IPS-20b (cell line): ENCODE results near the gene FIG4.
"Not testable (repeated sequence)": the region's sequence is repeated elsewhere in the genome, so short reads cannot be mapped to it uniquely, and the experiment has no call there.

Experiments
- H3K27ac ChIP-seq: one replicate; pipeline ENCODE4 v1.5.1; 2013; ENCODE audit warnings: low read length
- H3K27me3 ChIP-seq: 2 replicates; pipeline ENCODE4 v1.6.1; 2013; ENCODE audit warnings: mild to moderate bottlenecking, low read length, inconsistent platforms; ENCODE audit not compliant: insufficient read depth
- H3K36me3 ChIP-seq: 2 replicates; pipeline ENCODE4 v1.6.1; 2013; ENCODE audit warnings: low read depth, mild to moderate bottlenecking, inconsistent platforms, low read length, moderate library complexity; ENCODE audit not compliant: insufficient read depth
- H3K4me1 ChIP-seq: 2 replicates; pipeline ENCODE4 v1.6.1; 2013; ENCODE audit warnings: mild to moderate bottlenecking, control low read depth, inconsistent platforms, low read length, moderate library complexity; ENCODE audit not compliant: insufficient read depth
- H3K4me3 ChIP-seq: 2 replicates; pipeline ENCODE4 v1.5.1; 2013; ENCODE audit warnings: mild to moderate bottlenecking, low read length, inconsistent platforms
- H3K9ac ChIP-seq: 2 replicates; pipeline ENCODE4 v1.6.1; 2013; ENCODE audit warnings: low read depth, mild to moderate bottlenecking, inconsistent platforms, low read length, moderate library complexity
- H3K9me3 ChIP-seq: 2 replicates; pipeline ENCODE4 v1.6.1; 2013; ENCODE audit warnings: mild to moderate bottlenecking, low read depth, low read length, inconsistent platforms; ENCODE audit not compliant: insufficient read depth

Gene FIG4

GRCh38 chr6:109725250-109725649 is 34.2 kb downstream of the FIG4 start:
- H3K27me3 ChIP-seq, H3K4me1 ChIP-seq, H3K4me3 ChIP-seq, H3K9ac ChIP-seq, H3K27ac ChIP-seq, H3K36me3 ChIP-seq, H3K9me3 ChIP-seq: not testable (repeated sequence)

- Histone ChIP-seq H3K27me3 (no peaks in the 10 kb centered on the region), H3K4me3 (peak overlapping the region; percentile 52), H3K36me3 (peaks cover 18% of the 10 kb centered on the region), H3K4me1 (peaks cover 28% of the 10 kb centered on the region), H3K9me3 (no peaks in the 10 kb centered on the region), H3K27ac (no peak overlapping the region), H3K9ac (peak overlapping the region; percentile 35; the same call in 1 of the 2 replicates)
These were observed 45.4 kb downstream of the FIG4 start for GRCh38 chr6:109736273-109737025.

- Histone ChIP-seq H3K4me3 (no peak overlapping the region), H3K4me1 (peaks cover 28% of the 10 kb centered on the region), H3K27ac (no peak overlapping the region), H3K9me3 (no peaks in the 10 kb centered on the region), H3K36me3 (peaks cover 18% of the 10 kb centered on the region), H3K9ac (no peak overlapping the region), H3K27me3 (no peaks in the 10 kb centered on the region)
These were observed 47.2 kb downstream of the FIG4 start for GRCh38 chr6:109738255-109738654.

- H3K36me3 ChIP-seq, result peaks cover 21% of the 10 kb centered on the region
- H3K27me3 ChIP-seq, result no peaks in the 10 kb centered on the region
- H3K4me1 ChIP-seq, result peaks cover 28% of the 10 kb centered on the region
- no peak overlapping the region for H3K27ac ChIP-seq
- no peak overlapping the region for H3K4me3 ChIP-seq
- no peak overlapping the region for H3K9ac ChIP-seq
- no peaks in the 10 kb centered on the region for H3K9me3 ChIP-seq
These were observed 47.6 kb downstream of the FIG4 start for GRCh38 chr6:109738667-109739066.

GRCh38 chr6:109739686-109740085 is 48.6 kb downstream of the FIG4 start:
- Histone ChIP-seq H3K27me3 (no peaks in the 10 kb centered on the region), H3K27ac (no peak overlapping the region), H3K4me1 (peaks cover 28% of the 10 kb centered on the region), H3K9me3 (no peaks in the 10 kb centered on the region), H3K9ac (no peak overlapping the region), H3K4me3 (no peak overlapping the region), H3K36me3 (peaks cover 23% of the 10 kb centered on the region)

- Histone ChIP-seq H3K27me3 (no peaks in the 10 kb centered on the region), H3K9me3 (no peaks in the 10 kb centered on the region), H3K36me3 (peaks cover 16% of the 10 kb centered on the region; the same call in 1 of the 2 replicates), H3K4me1 (peaks cover 21% of the 10 kb centered on the region), H3K4me3 (no peak overlapping the region), H3K27ac (no peak overlapping the region), H3K9ac (no peak overlapping the region)
These were observed 49.7 kb downstream of the FIG4 start for GRCh38 chr6:109740787-109741186.

GRCh38 chr6:109743739-109744138 is 52.6 kb downstream of the FIG4 start:
- Histone ChIP-seq H3K36me3 (peaks cover 13% of the 10 kb centered on the region; the same call in 1 of the 2 replicates), H3K27me3 (no peaks in the 10 kb centered on the region), H3K27ac (no peak overlapping the region), H3K4me3 (no peak overlapping the region), H3K9ac (no peak overlapping the region), H3K9me3 (no peaks in the 10 kb centered on the region), H3K4me1 (no peaks in the 10 kb centered on the region)

- H3K27ac ChIP-seq, H3K27me3 ChIP-seq, H3K9me3 ChIP-seq, H3K4me3 ChIP-seq, H3K9ac ChIP-seq, H3K4me1 ChIP-seq: not testable (repeated sequence)
- H3K36me3 ChIP-seq, result peaks cover 13% of the 10 kb centered on the region; the same call in 1 of the 2 replicates
These were observed 53.7 kb downstream of the FIG4 start for GRCh38 chr6:109744779-109745178.

GRCh38 chr6:109747221-109747620 is 56.1 kb downstream of the FIG4 start:
- no peaks in the 10 kb centered on the region for H3K4me1 ChIP-seq
- H3K27me3 ChIP-seq, result no peaks in the 10 kb centered on the region
- peaks cover 5% of the 10 kb centered on the region; the same call in 1 of the 2 replicates for H3K36me3 ChIP-seq
- H3K9me3 ChIP-seq, result no peaks in the 10 kb centered on the region
- H3K9ac ChIP-seq, result no peak overlapping the region
- H3K27ac ChIP-seq, result no peak overlapping the region
- no peak overlapping the region for H3K4me3 ChIP-seq

- H3K4me1 ChIP-seq, result no peaks in the 10 kb centered on the region
- H3K36me3 ChIP-seq, result no peaks in the 10 kb centered on the region
- no peak overlapping the region for H3K4me3 ChIP-seq
- no peaks in the 10 kb centered on the region for H3K27me3 ChIP-seq
- no peaks in the 10 kb centered on the region; the same call in 1 of the 2 replicates for H3K9me3 ChIP-seq
- no peak overlapping the region for H3K27ac ChIP-seq
- H3K9ac ChIP-seq, result no peak overlapping the region
These were observed 68.2 kb downstream of the FIG4 start for GRCh38 chr6:109759098-109759955.

GRCh38 chr6:109760208-109760607 is 69.1 kb downstream of the FIG4 start:
- Histone ChIP-seq H3K9ac (no peak overlapping the region), H3K9me3 (no peaks in the 10 kb centered on the region; the same call in 1 of the 2 replicates), H3K36me3 (0 out of 2 replicates have a peak, but pooled peaks cover 4% of the 10 kb centered on the region), H3K27ac (no peak overlapping the region), H3K4me3 (no peak overlapping the region), H3K27me3 (no peaks in the 10 kb centered on the region), H3K4me1 (no peaks in the 10 kb centered on the region)
